Measurements from ENCODE around the gene CCDC85B.

Gene CCDC85B

GRCh38 chr11:65869643-65870306, 20.7 kb upstream of the CCDC85B start:
- no peak for DNase-seq

- DNase-seq: no peak
These were observed 20.2 kb upstream of the CCDC85B start for GRCh38 chr11:65870307-65870658.

- DNase-seq: no peak
These were observed 19.5 kb upstream of the CCDC85B start for GRCh38 chr11:65870706-65871681.

GRCh38 chr11:65871811-65872548, 18.5 kb upstream of the CCDC85B start:
- no peak for DNase-seq

GRCh38 chr11:65872586-65873317, 17.7 kb upstream of the CCDC85B start, which contains the start of gene EFEMP2:
TSS of gene EFEMP2 (minus strand) at chr11:65872800. CDS start at chr11:65872354, 446 bp downstream.
- DNase-seq: no peak

GRCh38 chr11:65873318-65874156, 16.9 kb upstream of the CCDC85B start:
- DNase-seq: peak; percentile 92

- DNase-seq: peak; percentile 79
These were observed 10.9 kb upstream of the CCDC85B start, which contains the start of gene CTSW for GRCh38 chr11:65879617-65880016. TSS of gene CTSW (plus strand) at chr11:65879837. CDS start at chr11:65879855, 18 bp downstream.

- DNase-seq: no peak
These were observed 10.4 kb upstream of the CCDC85B start for GRCh38 chr11:65880027-65880426.

- DNase-seq: peak; percentile 77
These were observed 9.5 kb upstream of the CCDC85B start for GRCh38 chr11:65880844-65881421.

GRCh38 chr11:65882120-65883057, 8.1 kb upstream of the CCDC85B start:
- DNase-seq: no peak

- DNase-seq: no peak
These were observed 7.3 kb upstream of the CCDC85B start for GRCh38 chr11:65883058-65883761.

GRCh38 chr11:65883786-65884715, 6.4 kb upstream of the CCDC85B start:
- DNase-seq: no peak

- peak; percentile 69 for DNase-seq
These were observed 5.8 kb upstream of the CCDC85B start for GRCh38 chr11:65884716-65885092.

- no peak for DNase-seq
These were observed 5.2 kb upstream of the CCDC85B start for GRCh38 chr11:65885231-65885630.

- DNase-seq: no peak
These were observed 4.5 kb upstream of the CCDC85B start for GRCh38 chr11:65885808-65886536.

GRCh38 chr11:65886826-65887722, 3.4 kb upstream of the CCDC85B start:
- DNase-seq: no peak

Data from NK-92 treated with Interleukin-12 subunit alpha and Interleukin-12 subunit beta, amount 100 ng/mL, for 24 hours (cell line).